ENCODE results near the gene ZNF474.

Gene ZNF474

DNA sequence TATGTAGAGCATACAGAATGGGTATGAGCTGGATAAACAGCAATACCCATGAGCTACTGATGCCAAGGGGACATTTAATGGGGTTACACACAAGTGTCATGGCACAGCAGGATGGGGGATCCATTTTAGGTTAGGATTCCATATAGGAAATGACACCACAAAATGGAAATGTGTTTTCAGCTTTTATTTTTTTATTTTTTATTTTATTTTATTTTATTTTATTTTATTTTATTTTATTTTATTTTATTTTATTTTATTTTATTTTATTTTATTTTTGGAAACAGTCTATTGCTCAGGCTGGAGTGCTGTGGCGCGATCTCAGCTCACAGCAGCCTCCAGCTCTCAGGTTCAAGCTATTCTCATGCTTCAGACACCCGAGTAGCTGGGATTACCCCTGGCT, 11.6 kb downstream of the ZNF474 start:
- Histone ChIP-seq H3K79me2 (ENCODE audit: control insufficient read depth, insufficient read depth, low read length) (no peaks in the 10 kb centered on the region), H2BK15ac (replicated peaks; ENCODE audit: low read depth) (no peak overlapping the region), H3K9ac (ENCODE audit: low read length) (no peak overlapping the region), H3K23ac (ENCODE audit: low read length) (no peak overlapping the region), H3K27me3 (ENCODE audit: insufficient read depth, low read length, poor library complexity) (no peaks in the 10 kb centered on the region), H3K18ac (ENCODE audit: low read length) (no peak overlapping the region), H3K4me2 (ENCODE audit: low read length) (no peak overlapping the region), H2AK5ac (ENCODE audit: low read length) (no peak overlapping the region), H3K56ac (ENCODE audit: low read length) (no peak overlapping the region), H4K8ac (ENCODE audit: low read depth, low read length) (no peak overlapping the region), H3K36me3 (ENCODE audit: control insufficient read depth, insufficient read depth, low read length) (no peaks in the 10 kb centered on the region), H2BK5ac (ENCODE audit: low read length) (no peak overlapping the region), H4K5ac (ENCODE audit: low read length) (no peak overlapping the region), H3K4me1 (ENCODE audit: control insufficient read depth, low read depth, low read length) (no peaks in the 10 kb centered on the region), H3K4me3 (ENCODE audit: low read length) (no peak overlapping the region), H2BK120ac (ENCODE audit: low read depth, low read length) (no peak overlapping the region), H3K79me1 (ENCODE audit: low read length) (no peaks in the 10 kb centered on the region), H3K27ac (ENCODE audit: low read depth, low read length) (no peak overlapping the region), H3K4ac (ENCODE audit: low read depth, low read length) (no peak overlapping the region)
- WGBS (ENCODE audit: extremely low coverage, insufficient coverage, low lambda C conversion rate): no CpG with 5 or more reads among the region's 3 CpGs
- DNase-seq: no peak

DNA sequence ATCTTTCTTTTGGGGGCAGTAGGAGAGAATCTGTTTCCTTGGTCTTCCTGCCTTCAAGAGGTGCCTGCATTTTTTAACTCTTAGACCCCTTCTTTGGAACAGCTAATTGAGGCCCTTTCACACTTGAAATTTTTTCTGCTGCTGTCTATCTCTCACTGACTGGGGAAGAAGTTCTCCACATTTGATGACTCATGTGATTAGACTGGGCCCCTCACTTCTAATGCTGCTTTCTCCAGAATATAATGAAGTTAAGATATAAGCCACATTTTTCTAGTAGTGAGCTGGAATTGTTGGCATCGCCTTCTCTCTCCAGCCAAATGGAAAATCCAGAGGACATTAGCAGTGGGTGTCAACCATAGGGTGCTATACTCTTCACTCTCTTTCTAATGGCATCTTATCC, 12.4 kb downstream of the ZNF474 start:
- Histone ChIP-seq H3K23ac (ENCODE audit: low read length) (no peak overlapping the region), H2BK120ac (ENCODE audit: low read depth, low read length) (no peak overlapping the region), H3K56ac (ENCODE audit: low read length) (no peak overlapping the region), H2BK5ac (ENCODE audit: low read length) (no peak overlapping the region), H3K18ac (ENCODE audit: low read length) (no peak overlapping the region), H4K8ac (ENCODE audit: low read depth, low read length) (no peak overlapping the region), H3K4me3 (ENCODE audit: low read length) (no peak overlapping the region), H2AK5ac (ENCODE audit: low read length) (no peak overlapping the region), H3K27ac (ENCODE audit: low read depth, low read length) (no peak overlapping the region), H3K79me2 (ENCODE audit: control insufficient read depth, insufficient read depth, low read length) (no peaks in the 10 kb centered on the region), H3K4me1 (ENCODE audit: control insufficient read depth, low read depth, low read length) (no peaks in the 10 kb centered on the region), H3K79me1 (ENCODE audit: low read length) (no peaks in the 10 kb centered on the region), H3K27me3 (ENCODE audit: insufficient read depth, low read length, poor library complexity) (no peaks in the 10 kb centered on the region), H2BK15ac (replicated peaks; ENCODE audit: low read depth) (no peak overlapping the region), H3K9ac (ENCODE audit: low read length) (no peak overlapping the region), H3K36me3 (ENCODE audit: control insufficient read depth, insufficient read depth, low read length) (no peaks in the 10 kb centered on the region), H4K5ac (ENCODE audit: low read length) (no peak overlapping the region), H3K4me2 (ENCODE audit: low read length) (no peak overlapping the region), H3K4ac (ENCODE audit: low read depth, low read length) (no peak overlapping the region)
- no peak for DNase-seq
- WGBS (ENCODE audit: extremely low coverage, insufficient coverage, low lambda C conversion rate): no CpG with 5 or more reads among the region's 1 CpG

DNA sequence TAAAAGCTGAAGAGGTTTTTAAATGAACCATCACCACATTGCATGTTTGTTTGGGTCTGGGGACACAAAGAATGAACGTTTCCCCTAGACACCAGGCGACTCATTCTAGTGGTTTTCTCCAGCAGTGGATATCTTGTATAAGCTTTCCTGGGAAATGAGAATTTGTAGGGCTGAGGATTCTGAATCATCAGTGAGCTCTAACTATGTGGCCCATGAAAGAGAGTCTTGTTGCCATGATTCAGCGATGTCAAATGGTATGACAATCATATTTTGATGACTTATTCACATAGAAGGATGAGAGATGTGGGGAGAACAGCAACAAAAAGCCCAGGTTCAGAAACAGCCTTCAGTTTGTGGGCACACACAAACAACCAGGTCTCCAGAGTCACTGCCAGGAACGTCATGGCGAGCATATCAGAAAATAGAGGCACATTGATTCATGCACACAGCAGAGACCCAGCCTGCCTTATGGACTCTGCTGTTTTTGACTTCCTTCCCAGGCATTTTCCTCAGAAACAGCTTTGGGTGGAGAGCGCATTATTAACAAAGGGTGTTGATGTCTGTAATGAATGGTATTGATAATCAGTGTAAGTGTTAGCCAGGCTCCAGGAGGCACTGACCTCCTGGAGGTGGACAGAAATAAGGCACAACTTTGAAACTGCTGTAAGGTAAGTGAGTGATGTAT, 13.3 kb downstream of the ZNF474 start:
- no peak overlapping the region for H2AK5ac ChIP-seq (ENCODE audit: low read length)
- no peaks in the 10 kb centered on the region for H3K79me2 ChIP-seq (ENCODE audit: control insufficient read depth, insufficient read depth, low read length)
- no peak for DNase-seq
- no peak overlapping the region for H2BK15ac ChIP-seq (replicated peaks; ENCODE audit: low read depth)
- H3K4me2 ChIP-seq (ENCODE audit: low read length): no peak overlapping the region
- no peak overlapping the region for H3K23ac ChIP-seq (ENCODE audit: low read length)
- H3K79me1 ChIP-seq (ENCODE audit: low read length): no peaks in the 10 kb centered on the region
- H3K27me3 ChIP-seq (ENCODE audit: insufficient read depth, low read length, poor library complexity): no peaks in the 10 kb centered on the region
- WGBS (ENCODE audit: extremely low coverage, insufficient coverage, low lambda C conversion rate): no CpG with 5 or more reads among the region's 6 CpGs
- H3K9ac ChIP-seq (ENCODE audit: low read length): no peak overlapping the region
- H4K8ac ChIP-seq (ENCODE audit: low read depth, low read length): no peak overlapping the region
- H3K4me1 ChIP-seq (ENCODE audit: control insufficient read depth, low read depth, low read length): no peaks in the 10 kb centered on the region
- H3K4me3 ChIP-seq (ENCODE audit: low read length): no peak overlapping the region
- no peak overlapping the region for H3K27ac ChIP-seq (ENCODE audit: low read depth, low read length)
- H4K5ac ChIP-seq (ENCODE audit: low read length): no peak overlapping the region
- H3K4ac ChIP-seq (ENCODE audit: low read depth, low read length): no peak overlapping the region
- H2BK5ac ChIP-seq (ENCODE audit: low read length): no peak overlapping the region
- H3K36me3 ChIP-seq (ENCODE audit: control insufficient read depth, insufficient read depth, low read length): no peaks in the 10 kb centered on the region
- no peak overlapping the region for H2BK120ac ChIP-seq (ENCODE audit: low read depth, low read length)
- no peak overlapping the region for H3K18ac ChIP-seq (ENCODE audit: low read length)
- H3K56ac ChIP-seq (ENCODE audit: low read length): no peak overlapping the region

DNA sequence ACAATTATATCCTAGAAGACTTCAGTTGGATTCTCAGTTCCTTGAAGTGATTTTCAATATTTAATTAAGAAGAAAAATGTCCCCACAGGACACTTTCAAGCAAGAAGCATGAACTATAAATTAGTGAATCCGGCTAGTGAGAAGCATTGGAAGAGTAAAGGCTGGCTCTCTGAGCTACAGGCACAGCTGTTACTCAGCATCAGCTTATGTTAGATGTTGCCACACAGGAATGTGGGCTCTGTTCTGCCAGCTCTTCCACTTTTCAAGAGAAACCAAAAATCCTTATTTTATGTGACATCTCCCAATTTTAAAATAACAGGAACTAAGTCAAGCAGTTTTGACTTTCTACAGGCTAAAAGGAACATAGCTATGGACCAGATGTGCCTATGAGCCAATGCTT, 14.9 kb downstream of the ZNF474 start:
- Histone ChIP-seq H3K4ac (ENCODE audit: low read depth, low read length) (no peak overlapping the region), H2BK15ac (replicated peaks; ENCODE audit: low read depth) (no peak overlapping the region), H3K4me2 (ENCODE audit: low read length) (no peak overlapping the region), H3K56ac (ENCODE audit: low read length) (no peak overlapping the region), H4K8ac (ENCODE audit: low read depth, low read length) (no peak overlapping the region), H2BK120ac (ENCODE audit: low read depth, low read length) (no peak overlapping the region), H3K27ac (ENCODE audit: low read depth, low read length) (no peak overlapping the region), H3K36me3 (ENCODE audit: control insufficient read depth, insufficient read depth, low read length) (no peaks in the 10 kb centered on the region), H2BK5ac (ENCODE audit: low read length) (no peak overlapping the region), H2AK5ac (ENCODE audit: low read length) (no peak overlapping the region), H3K4me1 (ENCODE audit: control insufficient read depth, low read depth, low read length) (no peaks in the 10 kb centered on the region), H3K27me3 (ENCODE audit: insufficient read depth, low read length, poor library complexity) (no peaks in the 10 kb centered on the region), H3K79me1 (ENCODE audit: low read length) (no peaks in the 10 kb centered on the region), H3K4me3 (ENCODE audit: low read length) (no peak overlapping the region), H3K9ac (ENCODE audit: low read length) (no peak overlapping the region), H3K23ac (ENCODE audit: low read length) (no peak overlapping the region), H3K18ac (ENCODE audit: low read length) (no peak overlapping the region), H3K79me2 (ENCODE audit: control insufficient read depth, insufficient read depth, low read length) (no peaks in the 10 kb centered on the region), H4K5ac (ENCODE audit: low read length) (no peak overlapping the region)
- DNase-seq: no peak
- WGBS (ENCODE audit: extremely low coverage, insufficient coverage, low lambda C conversion rate): no CpG with 5 or more reads among the region's 1 CpG

DNA sequence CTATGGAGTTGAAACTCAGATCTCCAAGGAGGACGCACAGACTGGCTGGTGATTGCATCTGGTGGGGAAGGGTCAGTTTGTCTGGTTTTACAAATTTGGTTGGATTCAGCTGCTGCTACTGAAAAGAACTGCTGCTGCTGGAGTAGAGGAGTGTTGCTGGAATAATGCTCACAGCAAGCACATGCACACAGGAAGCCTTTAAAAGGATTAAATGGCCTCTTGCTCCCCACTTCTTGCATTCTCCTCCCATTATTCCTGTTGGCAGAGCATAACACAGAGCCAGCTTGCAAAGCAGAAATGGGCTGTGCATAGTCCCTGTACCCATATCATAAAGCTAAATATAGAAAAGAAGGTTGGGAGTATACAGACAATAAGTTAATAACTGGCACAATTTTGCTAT, 16.6 kb downstream of the ZNF474 start:
- no peaks in the 10 kb centered on the region for H3K79me2 ChIP-seq (ENCODE audit: control insufficient read depth, insufficient read depth, low read length)
- H4K8ac ChIP-seq (ENCODE audit: low read depth, low read length): no peak overlapping the region
- H3K27ac ChIP-seq (ENCODE audit: low read depth, low read length): no peak overlapping the region
- H3K4me3 ChIP-seq (ENCODE audit: low read length): no peak overlapping the region
- no peak overlapping the region for H3K23ac ChIP-seq (ENCODE audit: low read length)
- H3K4me1 ChIP-seq (ENCODE audit: control insufficient read depth, low read depth, low read length): no peaks in the 10 kb centered on the region
- H3K79me1 ChIP-seq (ENCODE audit: low read length): no peaks in the 10 kb centered on the region
- H3K27me3 ChIP-seq (ENCODE audit: insufficient read depth, low read length, poor library complexity): no peaks in the 10 kb centered on the region
- whole genome bisulfite sequencing (ENCODE audit: extremely low coverage, insufficient coverage, low lambda C conversion rate): no CpG with 5 or more reads among the region's 1 CpG
- no peak overlapping the region for H3K9ac ChIP-seq (ENCODE audit: low read length)
- no peak for DNase-seq
- no peak overlapping the region for H3K4me2 ChIP-seq (ENCODE audit: low read length)
- no peak overlapping the region for H3K18ac ChIP-seq (ENCODE audit: low read length)
- H2BK120ac ChIP-seq (ENCODE audit: low read depth, low read length): no peak overlapping the region
- H3K4ac ChIP-seq (ENCODE audit: low read depth, low read length): no peak overlapping the region
- no peak overlapping the region for H4K5ac ChIP-seq (ENCODE audit: low read length)
- H3K36me3 ChIP-seq (ENCODE audit: control insufficient read depth, insufficient read depth, low read length): no peaks in the 10 kb centered on the region
- H2AK5ac ChIP-seq (ENCODE audit: low read length): no peak overlapping the region
- no peak overlapping the region for H3K56ac ChIP-seq (ENCODE audit: low read length)
- H2BK5ac ChIP-seq (ENCODE audit: low read length): no peak overlapping the region
- no peak overlapping the region for H2BK15ac ChIP-seq (replicated peaks; ENCODE audit: low read depth)

All from mesendoderm (in vitro differentiated cells).